Measurements from ENCODE around the gene HBZ. TPM values are rescaled to one million over a fixed set of nuclear protein-coding genes. Genes with fewer than 3 reads are reported as not detected.
"Not testable (repeated sequence)": the region's sequence is repeated elsewhere in the genome, so short reads cannot be mapped to it uniquely, and the experiment has no call there.

Gene HBZ
- total and polyA plus RNA-seq, 2 donors (not counting 1 experiment from before 2014, with no cell fraction given), result not detected

DNA sequence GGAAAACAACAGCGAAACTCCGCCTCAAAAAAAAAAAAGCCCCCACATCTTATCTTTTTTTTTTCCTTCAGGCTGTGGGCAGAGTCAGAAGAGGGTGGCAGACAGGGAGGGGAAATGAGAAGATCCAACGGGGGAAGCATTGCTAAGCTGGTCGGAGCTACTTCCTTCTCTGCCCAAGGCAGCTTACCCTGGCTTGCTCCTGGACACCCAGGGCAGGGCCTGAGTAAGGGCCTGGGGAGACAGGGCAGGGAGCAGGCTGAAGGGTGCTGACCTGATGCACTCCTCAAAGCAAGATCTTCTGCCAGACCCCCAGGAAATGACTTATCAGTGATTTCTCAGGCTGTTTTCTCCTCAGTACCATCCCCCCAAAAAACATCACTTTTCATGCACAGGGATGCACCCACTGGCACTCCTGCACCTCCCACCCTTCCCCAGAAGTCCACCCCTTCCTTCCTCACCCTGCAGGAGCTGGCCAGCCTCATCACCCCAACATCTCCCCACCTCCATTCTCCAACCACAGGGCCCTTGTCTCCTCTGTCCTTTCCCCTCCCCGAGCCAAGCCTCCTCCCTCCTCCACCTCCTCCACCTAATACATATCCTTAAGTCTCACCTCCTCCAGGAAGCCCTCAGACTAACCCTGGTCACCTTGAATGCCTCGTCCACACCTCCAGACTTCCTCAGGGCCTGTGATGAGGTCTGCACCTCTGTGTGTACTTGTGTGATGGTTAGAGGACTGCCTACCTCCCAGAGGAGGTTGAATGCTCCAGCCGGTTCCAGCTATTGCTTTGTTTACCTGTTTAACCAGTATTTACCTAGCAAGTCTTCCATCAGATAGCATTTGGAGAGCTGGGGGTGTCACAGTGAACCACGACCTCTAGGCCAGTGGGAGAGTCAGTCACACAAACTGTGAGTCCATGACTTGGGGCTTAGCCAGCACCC, 22.8 kb downstream of the HBZ start:
- H3K4me1 ChIP-seq (ENCODE audit: control insufficient read depth, extremely low read depth, insufficient read depth, low read length), result no peaks in the 10 kb centered on the region
- H3K4me3 ChIP-seq (replicated peaks in 1 of 4; ENCODE audit: control extremely low read depth in 1 of 4, insufficient read depth in 1 of 4, low read depth in 3 of 4, low read length in 4 of 4), result no peak overlapping the region
- TF ChIP-seq, protein P1, sequence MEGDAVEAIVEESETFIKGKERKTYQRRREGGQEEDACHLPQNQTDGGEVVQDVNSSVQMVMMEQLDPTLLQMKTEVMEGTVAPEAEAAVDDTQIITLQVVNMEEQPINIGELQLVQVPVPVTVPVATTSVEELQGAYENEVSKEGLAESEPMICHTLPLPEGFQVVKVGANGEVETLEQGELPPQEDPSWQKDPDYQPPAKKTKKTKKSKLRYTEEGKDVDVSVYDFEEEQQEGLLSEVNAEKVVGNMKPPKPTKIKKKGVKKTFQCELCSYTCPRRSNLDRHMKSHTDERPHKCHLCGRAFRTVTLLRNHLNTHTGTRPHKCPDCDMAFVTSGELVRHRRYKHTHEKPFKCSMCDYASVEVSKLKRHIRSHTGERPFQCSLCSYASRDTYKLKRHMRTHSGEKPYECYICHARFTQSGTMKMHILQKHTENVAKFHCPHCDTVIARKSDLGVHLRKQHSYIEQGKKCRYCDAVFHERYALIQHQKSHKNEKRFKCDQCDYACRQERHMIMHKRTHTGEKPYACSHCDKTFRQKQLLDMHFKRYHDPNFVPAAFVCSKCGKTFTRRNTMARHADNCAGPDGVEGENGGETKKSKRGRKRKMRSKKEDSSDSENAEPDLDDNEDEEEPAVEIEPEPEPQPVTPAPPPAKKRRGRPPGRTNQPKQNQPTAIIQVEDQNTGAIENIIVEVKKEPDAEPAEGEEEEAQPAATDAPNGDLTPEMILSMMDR (conservative IDR thresholded peaks at IDR 0.05 in 1 of 2, IDR thresholded peaks at IDR 0.05 in 1 of 2; ENCODE audit: low read depth in 1 of 2, low read length in 2 of 2), result no peak
- no peak for TF ChIP-seq EZH2 (IDR thresholded peaks at IDR 0.05; ENCODE audit: low read length, missing control alignments)
- H2AFZ ChIP-seq (ENCODE audit: low read length), result no peak overlapping the region
- DNase-seq (ENCODE audit: low read depth in 2 of 2), result no peak
- no peaks in the 10 kb centered on the region for H3K9me3 ChIP-seq (ENCODE audit: control insufficient read depth, insufficient read depth, low read depth, low read length)
- H3K4me2 ChIP-seq (ENCODE audit: extremely low read depth, insufficient read depth, low read length), result no peak overlapping the region
- H3K79me2 ChIP-seq (ENCODE audit: control insufficient read depth, insufficient read depth, low read length), result no peaks in the 10 kb centered on the region
- no peak overlapping the region for H3K9ac ChIP-seq (ENCODE audit: insufficient read depth, low read length)
- H3K36me3 ChIP-seq (ENCODE audit: control insufficient read depth, insufficient read depth, low read length), result no peaks in the 10 kb centered on the region
- H4K20me1 ChIP-seq (ENCODE audit: control insufficient read depth, extremely low read depth, insufficient read depth, low read length), result no peaks in the 10 kb centered on the region
- no peak overlapping the region for H3K27ac ChIP-seq (ENCODE audit: insufficient read depth, low read length)
- H3K27me3 ChIP-seq (ENCODE audit: control insufficient read depth, insufficient read depth, low read length), result peaks cover 32% of the 10 kb centered on the region

GRCh38 chr16:176006-176405, 23.6 kb downstream of the HBZ start:
- peaks cover 32% of the 10 kb centered on the region for H3K27me3 ChIP-seq (ENCODE audit: control insufficient read depth, insufficient read depth, low read length)

GRCh38 chr16:176477-177382, 24.3 kb downstream of the HBZ start, which contains the start of gene HBA1:
HBA1 (plus strand) TSS chr16:176680; CDS start chr16:176717, 37 bp downstream.
- not testable (repeated sequence) for H3K9ac ChIP-seq (ENCODE audit: insufficient read depth, low read length); H2AFZ ChIP-seq (ENCODE audit: low read length); H3K79me2 ChIP-seq (ENCODE audit: control insufficient read depth, insufficient read depth, low read length); H4K20me1 ChIP-seq (ENCODE audit: control insufficient read depth, extremely low read depth, insufficient read depth, low read length); H3K36me3 ChIP-seq (ENCODE audit: control insufficient read depth, insufficient read depth, low read length); DNase-seq (ENCODE audit: low read depth in 2 of 2); H3K4me3 ChIP-seq (replicated peaks in 1 of 4; ENCODE audit: control extremely low read depth in 1 of 4, insufficient read depth in 1 of 4, low read depth in 3 of 4, low read length in 4 of 4); H3K9me3 ChIP-seq (ENCODE audit: control insufficient read depth, insufficient read depth, low read depth, low read length); H3K4me1 ChIP-seq (ENCODE audit: control insufficient read depth, extremely low read depth, insufficient read depth, low read length); H3K4me2 ChIP-seq (ENCODE audit: extremely low read depth, insufficient read depth, low read length); H3K27ac ChIP-seq (ENCODE audit: insufficient read depth, low read length)
- peaks cover 32% of the 10 kb centered on the region for H3K27me3 ChIP-seq (ENCODE audit: control insufficient read depth, insufficient read depth, low read length)
- TF ChIP-seq EZH2 (IDR thresholded peaks at IDR 0.05; ENCODE audit: low read length, missing control alignments), result peak; percentile 89

More at GRCh38 chr16:176006-176405, 23.6 kb downstream of the HBZ start:
- H3K36me3 ChIP-seq (ENCODE audit: control insufficient read depth, insufficient read depth, low read length); H3K27ac ChIP-seq (ENCODE audit: insufficient read depth, low read length); H3K4me2 ChIP-seq (ENCODE audit: extremely low read depth, insufficient read depth, low read length); H3K9ac ChIP-seq (ENCODE audit: insufficient read depth, low read length); DNase-seq (ENCODE audit: low read depth in 2 of 2); H2AFZ ChIP-seq (ENCODE audit: low read length); H3K79me2 ChIP-seq (ENCODE audit: control insufficient read depth, insufficient read depth, low read length); H3K4me3 ChIP-seq (replicated peaks in 1 of 4; ENCODE audit: control extremely low read depth in 1 of 4, insufficient read depth in 1 of 4, low read depth in 3 of 4, low read length in 4 of 4); H4K20me1 ChIP-seq (ENCODE audit: control insufficient read depth, extremely low read depth, insufficient read depth, low read length); H3K9me3 ChIP-seq (ENCODE audit: control insufficient read depth, insufficient read depth, low read depth, low read length); H3K4me1 ChIP-seq (ENCODE audit: control insufficient read depth, extremely low read depth, insufficient read depth, low read length): not testable (repeated sequence)
